SK-N-MC (cell line): ENCODE data around the gene DEFB110.

ENCODE experiments used
- DNase-seq: peaks from one replicate; pipeline ENCODE4 v3.0.0-alpha.2; 2011; ENCODE audit warnings: low read depth, low spot score
- H3K27ac ChIP-seq: fragments of 200-600 bp; sonication (generic); 2 replicates; pipeline ENCODE4 v1.5.1; 2016; ENCODE audit warnings: mixed run types
- H3K36me3 ChIP-seq: fragments of 200-600 bp; sonication (generic); 2 replicates; pipeline ENCODE4 v1.6.1; 2017; ENCODE audit warnings: antibody characterized with exemption, low read length, mixed read lengths; ENCODE audit not compliant: insufficient read depth
- H3K4me3 ChIP-seq: fragments of 200-600 bp; sonication (generic); 2 replicates; pipeline ENCODE4 v1.5.1; 2016
- H3K9ac ChIP-seq: fragments of 200-600 bp; sonication (generic); 2 replicates; pipeline ENCODE4 v1.8.0; 2017; ENCODE audit warnings: mixed run types, mixed read lengths; ENCODE audit not compliant: insufficient read length
- H3K9me3 ChIP-seq: fragments of 200-600 bp; sonication (generic); 2 replicates; pipeline ENCODE4 v1.6.1; 2017; ENCODE audit warnings: low read depth, mild to moderate bottlenecking, antibody characterized with exemption, low read length, moderate library complexity, mixed read lengths
- EZH2 ChIP-seq: fragments of 200-600 bp; sonication (generic); IDR thresholded peaks from one replicate; pipeline ENCODE4 v1.6.1; 2017; ENCODE audit warnings: antibody characterized with exemption
- FOXP2 ChIP-seq: optimal IDR thresholded peaks from 2 replicates; pipeline ENCODE3; 2011; ENCODE audit warnings: mild to moderate bottlenecking, moderate library complexity; ENCODE audit not compliant: insufficient read depth; ENCODE audit errors: extremely low read length, control extremely low read depth
- POLR2AphosphoS5 ChIP-seq: IDR thresholded peaks from 2 replicates; pipeline ENCODE4 v1.6.1; 2012; ENCODE audit warnings: mild to moderate bottlenecking, low read depth, low read length, borderline replicate concordance

Gene DEFB110

DNA sequence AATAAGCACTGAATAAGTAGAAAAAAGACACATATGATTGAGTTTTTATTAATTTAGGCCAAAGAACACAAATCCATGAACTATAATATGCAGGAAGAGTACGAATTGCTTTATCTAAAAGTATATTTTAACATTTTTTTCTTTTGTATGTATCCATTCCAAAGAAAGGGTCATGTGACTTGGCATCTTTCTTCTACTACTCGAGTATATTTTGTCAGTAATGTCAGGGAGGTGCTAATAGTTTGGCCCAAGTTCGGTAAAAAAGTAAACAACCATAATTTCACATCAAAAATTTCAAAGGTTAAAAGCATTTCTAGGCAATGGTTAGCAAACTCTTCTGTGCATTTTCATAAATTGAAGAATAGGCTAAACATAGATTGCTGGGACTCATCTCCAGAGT lies 18.7 kb downstream of the DEFB110 start:
- H3K4me3 ChIP-seq = no peak overlapping the region
- no peaks in the 10 kb centered on the region for H3K9me3 ChIP-seq
- TF ChIP-seq POLR2AphosphoS5 (no peak), FOXP2 (no peak), EZH2 (no peak)
- H3K27ac ChIP-seq = no peak overlapping the region
- no peak for DNase-seq
- no peaks in the 10 kb centered on the region for H3K36me3 ChIP-seq
- no peak overlapping the region for H3K9ac ChIP-seq

DNA sequence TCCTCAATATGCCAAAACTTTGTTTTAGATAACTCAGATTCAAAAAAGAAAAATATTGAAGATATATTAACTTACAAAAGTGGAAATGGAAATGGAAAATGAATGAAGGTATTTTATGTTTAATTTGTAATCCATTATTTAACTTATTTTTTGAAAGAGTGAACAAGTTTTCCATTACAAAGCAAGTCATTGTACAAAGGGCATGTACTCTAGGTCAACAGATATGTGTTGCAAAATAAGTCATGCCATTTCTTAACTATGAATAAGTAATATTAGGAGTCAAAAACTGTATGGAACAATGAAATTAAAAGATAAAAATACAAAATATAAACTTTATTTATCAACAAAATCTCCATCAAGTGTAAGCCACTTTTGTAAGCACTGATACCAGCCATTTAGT lies 26.5 kb downstream of the DEFB110 start:
- Histone ChIP-seq H3K9me3 (no peaks in the 10 kb centered on the region), H3K36me3 (no peaks in the 10 kb centered on the region), H3K27ac (no peak overlapping the region), H3K4me3 (no peak overlapping the region), H3K9ac (no peak overlapping the region)
- no peak for DNase-seq
- no peak for TF ChIP-seq POLR2AphosphoS5

DNA sequence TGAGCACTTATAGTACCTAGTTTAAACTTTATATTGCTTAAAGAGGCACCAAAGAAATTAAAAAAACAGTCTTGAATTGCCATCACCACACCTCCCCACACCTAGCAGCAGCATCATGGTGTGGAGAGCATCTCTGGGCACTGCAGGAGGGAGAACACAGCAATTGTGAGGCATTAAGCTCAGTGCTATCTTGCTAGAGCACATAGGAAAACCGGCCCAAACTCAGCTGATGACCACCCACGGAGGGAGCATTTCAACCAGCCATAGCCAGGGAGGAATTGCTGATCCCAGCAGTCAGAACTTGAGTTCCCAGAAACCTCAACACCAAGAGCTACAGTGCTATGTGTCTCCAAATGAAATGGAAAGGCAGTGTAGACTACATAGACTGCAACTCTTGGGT lies 32.9 kb downstream of the DEFB110 start:
- no peak overlapping the region for H3K9ac ChIP-seq
- H3K9me3 ChIP-seq = no peaks in the 10 kb centered on the region
- no peak for DNase-seq
- no peaks in the 10 kb centered on the region for H3K36me3 ChIP-seq
- no peak overlapping the region for H3K27ac ChIP-seq
- TF ChIP-seq FOXP2 = no peak
- TF ChIP-seq EZH2 = no peak
- TF ChIP-seq POLR2AphosphoS5 = no peak
- H3K4me3 ChIP-seq = no peak overlapping the region

DNA sequence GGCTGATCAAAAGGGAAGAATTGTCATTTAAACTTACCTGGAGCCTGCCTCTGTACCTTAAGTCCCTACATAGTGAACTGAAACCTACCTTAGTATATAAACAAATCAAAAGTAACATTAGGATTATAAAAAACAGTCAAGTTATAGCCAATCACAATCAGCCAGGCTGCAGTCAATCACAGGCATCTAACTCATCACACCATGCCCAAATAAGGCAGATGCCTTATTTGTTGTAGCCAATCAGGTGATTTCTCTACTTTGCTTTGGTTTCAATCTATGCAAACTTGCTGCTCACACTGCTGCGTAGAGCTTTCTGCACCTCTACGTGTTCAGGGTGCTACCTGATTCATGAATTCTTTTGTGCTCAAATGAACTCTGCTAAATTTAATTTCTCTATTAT lies 34.0 kb downstream of the DEFB110 start:
- DNase-seq = no peak
- Histone ChIP-seq H3K4me3 (no peak overlapping the region), H3K36me3 (no peaks in the 10 kb centered on the region), H3K9me3 (peaks cover 4% of the 10 kb centered on the region; the same call in 1 of the 2 replicates), H3K27ac (no peak overlapping the region), H3K9ac (no peak overlapping the region)
- TF ChIP-seq EZH2 (no peak), POLR2AphosphoS5 (no peak), FOXP2 (no peak)

DNA sequence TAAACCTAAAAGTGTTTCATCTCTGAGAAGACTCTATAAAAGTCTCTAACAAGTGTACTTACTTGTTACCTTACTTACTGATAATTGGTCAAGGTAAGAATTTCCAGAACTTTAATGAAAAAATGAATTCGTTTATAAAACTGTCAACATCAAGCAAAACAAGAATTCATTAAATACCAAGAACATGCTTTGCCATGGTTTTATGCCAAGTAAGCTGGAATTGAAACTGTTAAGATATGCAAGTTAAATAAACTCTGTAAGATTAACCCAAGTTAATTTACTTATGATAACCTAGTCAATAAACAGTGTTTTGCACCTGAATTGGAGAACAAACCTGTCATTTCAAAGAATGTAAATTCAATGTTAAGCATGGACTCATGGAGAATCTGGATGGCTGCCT lies 35.2 kb downstream of the DEFB110 start:
- peaks cover 4% of the 10 kb centered on the region; the same call in 1 of the 2 replicates for H3K9me3 ChIP-seq
- no peak overlapping the region for H3K27ac ChIP-seq
- TF ChIP-seq EZH2 = no peak
- TF ChIP-seq FOXP2 = no peak
- no peak for TF ChIP-seq POLR2AphosphoS5
- no peak for DNase-seq
- no peaks in the 10 kb centered on the region for H3K36me3 ChIP-seq
- H3K9ac ChIP-seq = no peak overlapping the region
- no peak overlapping the region for H3K4me3 ChIP-seq

DNA sequence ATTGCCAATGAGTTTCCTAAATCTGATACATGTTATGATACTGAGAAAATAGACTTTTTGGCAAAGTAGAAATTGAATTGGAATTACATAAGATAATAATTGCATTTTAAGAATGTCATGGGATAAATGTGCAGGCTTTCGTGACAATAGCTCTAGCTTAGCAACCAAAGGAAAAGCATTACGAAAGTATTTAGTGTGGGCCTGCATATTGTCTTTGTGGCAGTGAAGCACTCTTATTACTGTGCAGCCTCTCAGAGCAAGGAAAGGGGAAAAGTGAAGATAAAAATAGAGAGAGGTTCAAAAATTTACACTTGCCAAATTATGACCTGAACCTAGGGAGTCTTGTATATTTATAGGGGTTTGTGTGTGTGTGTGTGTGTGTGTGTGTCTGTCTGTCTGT lies 39.7 kb downstream of the DEFB110 start:
- no peak overlapping the region for H3K4me3 ChIP-seq
- H3K9ac ChIP-seq = no peak overlapping the region
- no peak for DNase-seq
- no peak for TF ChIP-seq EZH2
- no peak for TF ChIP-seq POLR2AphosphoS5
- TF ChIP-seq FOXP2 = no peak
- H3K36me3 ChIP-seq = no peaks in the 10 kb centered on the region
- no peak overlapping the region for H3K27ac ChIP-seq
- peaks cover 4% of the 10 kb centered on the region; the same call in 1 of the 2 replicates for H3K9me3 ChIP-seq

DNA sequence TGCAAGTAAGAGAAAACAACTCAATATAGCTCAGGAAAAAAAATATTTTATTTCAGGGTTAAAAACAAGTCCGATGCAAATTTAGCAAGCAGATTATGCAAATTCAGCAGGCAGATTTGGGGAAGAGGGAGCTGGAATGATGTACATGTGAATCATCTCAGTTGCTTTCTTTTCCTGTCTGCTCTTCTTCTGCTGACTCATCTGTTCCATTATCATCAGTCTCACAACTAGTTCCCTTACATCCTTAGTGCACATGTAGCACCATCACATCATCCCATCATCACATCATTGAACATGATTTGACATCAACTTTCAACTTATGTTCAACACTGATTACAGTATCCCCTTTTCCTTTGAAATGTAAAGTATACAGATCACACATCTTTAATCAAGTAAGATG lies 40.9 kb downstream of the DEFB110 start:
- no peak for TF ChIP-seq EZH2
- no peak for TF ChIP-seq FOXP2
- TF ChIP-seq POLR2AphosphoS5 = no peak
- Histone ChIP-seq H3K4me3 (no peak overlapping the region), H3K36me3 (no peaks in the 10 kb centered on the region), H3K27ac (no peak overlapping the region), H3K9me3 (peaks cover 4% of the 10 kb centered on the region; the same call in 1 of the 2 replicates), H3K9ac (no peak overlapping the region)
- DNase-seq = peak; percentile 28

DNA sequence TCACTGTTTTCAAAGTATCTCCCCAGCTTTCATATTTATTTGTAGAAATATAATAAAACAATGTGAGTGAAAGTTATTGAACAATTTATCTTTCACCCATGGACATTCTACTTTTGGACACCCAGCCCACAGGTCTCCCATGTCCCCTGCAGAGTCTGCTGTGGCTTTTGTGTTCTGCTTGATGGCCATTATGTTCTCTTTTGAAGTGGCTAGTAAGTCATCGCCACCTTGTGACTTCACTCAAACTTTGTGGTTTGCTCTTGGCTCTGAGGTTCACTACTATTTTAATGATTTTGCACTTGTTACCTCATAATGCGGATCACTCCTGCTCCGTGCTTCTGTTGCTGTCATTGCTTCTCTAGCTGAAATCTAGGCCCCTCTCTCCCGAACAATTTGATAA lies 42.2 kb downstream of the DEFB110 start:
- Histone ChIP-seq H3K4me3 (no peak overlapping the region), H3K9ac (no peak overlapping the region), H3K9me3 (peaks cover 4% of the 10 kb centered on the region; the same call in 1 of the 2 replicates), H3K27ac (no peak overlapping the region), H3K36me3 (no peaks in the 10 kb centered on the region)
- no peak for TF ChIP-seq FOXP2
- no peak for TF ChIP-seq POLR2AphosphoS5
- no peak for TF ChIP-seq EZH2
- no peak for DNase-seq

DNA sequence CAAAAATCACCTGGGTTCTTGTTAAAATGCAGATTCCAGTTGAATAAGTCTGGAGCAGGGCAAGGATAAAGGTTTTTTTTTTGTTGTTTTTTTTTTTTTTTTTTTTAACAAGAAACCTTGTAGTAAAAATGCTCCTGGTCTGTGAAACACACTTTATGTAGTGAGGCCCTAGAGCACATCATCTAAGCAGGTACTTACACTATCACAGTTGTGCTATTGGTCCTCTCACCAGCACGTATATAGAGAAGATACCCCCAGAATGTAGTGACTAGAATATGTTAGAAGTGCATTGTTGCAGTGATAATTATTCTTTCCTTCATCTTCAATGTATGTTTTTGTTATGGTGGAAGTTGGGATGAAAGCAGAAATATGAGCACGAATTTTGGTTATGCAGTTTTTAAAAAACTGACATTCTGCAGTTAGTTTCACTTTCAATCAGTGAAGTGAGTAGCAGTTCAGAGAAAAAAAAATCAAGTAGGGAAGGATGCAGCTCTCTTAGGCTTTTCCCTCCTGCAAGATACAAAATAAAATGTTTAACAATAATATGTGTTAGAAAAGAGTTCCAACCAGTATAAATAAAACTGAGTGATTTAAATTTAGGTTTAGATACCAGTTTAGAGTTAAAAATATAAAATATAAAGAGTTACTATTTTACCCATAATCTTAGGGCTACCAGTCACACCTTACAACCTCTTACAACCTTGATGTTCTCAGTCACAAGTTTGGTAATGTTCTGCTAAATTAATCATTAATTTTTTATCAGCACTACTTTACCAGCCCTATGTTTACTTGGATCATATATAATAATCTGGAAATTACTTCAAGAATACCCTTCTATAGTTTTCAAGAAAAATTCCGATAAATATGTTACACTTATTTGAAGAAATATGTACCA lies 43.2 kb downstream of the DEFB110 start:
- Histone ChIP-seq H3K36me3 (no peaks in the 10 kb centered on the region), H3K27ac (no peak overlapping the region), H3K4me3 (0 out of 2 replicates have a peak overlapping the region, but pooled peaks have one; percentile 2), H3K9me3 (peaks cover 4% of the 10 kb centered on the region; the same call in 1 of the 2 replicates), H3K9ac (no peak overlapping the region)
- TF ChIP-seq POLR2AphosphoS5 (no peak), FOXP2 (no peak), EZH2 (no peak)
- no peak for DNase-seq
